GM12864 (cell line): ENCODE data around the gene PWWP2B.

Experiments used
- DNase-seq: peaks from one replicate; pipeline ENCODE4 v3.0.0-alpha.2; 2011; ENCODE audit warnings: low read depth
- H3K4me3 ChIP-seq: 2 replicates; pipeline ENCODE4 v1.5.1; 2011; ENCODE audit warnings: mild to moderate bottlenecking, low read depth, low read length, control low read depth
- TF ChIP-seq, protein P1 (sequence below): IDR thresholded peaks from 2 replicates; pipeline ENCODE4 v1.5.1; 2011; ENCODE audit warnings: low read depth, mild to moderate bottlenecking, moderate library complexity, low read length, control low read depth, inconsistent platforms; ENCODE audit errors: missing control alignments

PWWP2B gene

DNA sequence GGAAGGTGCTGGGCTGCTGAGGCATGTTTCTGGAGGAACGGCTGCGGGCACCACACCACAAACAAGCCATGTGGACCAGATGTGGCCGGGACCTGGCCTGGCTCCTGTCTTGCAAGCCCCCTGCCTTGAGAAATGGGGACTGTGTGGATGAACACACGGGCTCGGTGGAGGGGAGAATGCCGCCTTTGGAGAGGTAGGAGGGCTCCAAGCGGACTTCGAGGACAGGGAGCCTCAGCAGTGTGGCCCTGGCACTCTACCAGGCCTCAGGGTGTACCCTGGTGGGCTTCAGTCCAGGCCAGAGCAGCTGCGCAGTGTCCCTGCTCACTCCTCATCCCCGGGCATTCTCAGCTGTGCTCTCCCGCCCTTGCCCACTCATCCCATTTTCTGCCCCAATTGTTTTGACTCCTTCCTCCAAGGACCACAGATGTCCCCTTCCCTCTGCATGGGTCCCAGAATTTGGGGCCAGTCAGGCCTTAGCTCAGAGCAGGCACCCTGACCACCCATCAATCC lies 31.5 kb downstream of the PWWP2B start:
- no peak for DNase-seq
- H3K4me3 ChIP-seq: no peak overlapping the region
- TF ChIP-seq, protein P1, sequence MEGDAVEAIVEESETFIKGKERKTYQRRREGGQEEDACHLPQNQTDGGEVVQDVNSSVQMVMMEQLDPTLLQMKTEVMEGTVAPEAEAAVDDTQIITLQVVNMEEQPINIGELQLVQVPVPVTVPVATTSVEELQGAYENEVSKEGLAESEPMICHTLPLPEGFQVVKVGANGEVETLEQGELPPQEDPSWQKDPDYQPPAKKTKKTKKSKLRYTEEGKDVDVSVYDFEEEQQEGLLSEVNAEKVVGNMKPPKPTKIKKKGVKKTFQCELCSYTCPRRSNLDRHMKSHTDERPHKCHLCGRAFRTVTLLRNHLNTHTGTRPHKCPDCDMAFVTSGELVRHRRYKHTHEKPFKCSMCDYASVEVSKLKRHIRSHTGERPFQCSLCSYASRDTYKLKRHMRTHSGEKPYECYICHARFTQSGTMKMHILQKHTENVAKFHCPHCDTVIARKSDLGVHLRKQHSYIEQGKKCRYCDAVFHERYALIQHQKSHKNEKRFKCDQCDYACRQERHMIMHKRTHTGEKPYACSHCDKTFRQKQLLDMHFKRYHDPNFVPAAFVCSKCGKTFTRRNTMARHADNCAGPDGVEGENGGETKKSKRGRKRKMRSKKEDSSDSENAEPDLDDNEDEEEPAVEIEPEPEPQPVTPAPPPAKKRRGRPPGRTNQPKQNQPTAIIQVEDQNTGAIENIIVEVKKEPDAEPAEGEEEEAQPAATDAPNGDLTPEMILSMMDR: no peak

DNA sequence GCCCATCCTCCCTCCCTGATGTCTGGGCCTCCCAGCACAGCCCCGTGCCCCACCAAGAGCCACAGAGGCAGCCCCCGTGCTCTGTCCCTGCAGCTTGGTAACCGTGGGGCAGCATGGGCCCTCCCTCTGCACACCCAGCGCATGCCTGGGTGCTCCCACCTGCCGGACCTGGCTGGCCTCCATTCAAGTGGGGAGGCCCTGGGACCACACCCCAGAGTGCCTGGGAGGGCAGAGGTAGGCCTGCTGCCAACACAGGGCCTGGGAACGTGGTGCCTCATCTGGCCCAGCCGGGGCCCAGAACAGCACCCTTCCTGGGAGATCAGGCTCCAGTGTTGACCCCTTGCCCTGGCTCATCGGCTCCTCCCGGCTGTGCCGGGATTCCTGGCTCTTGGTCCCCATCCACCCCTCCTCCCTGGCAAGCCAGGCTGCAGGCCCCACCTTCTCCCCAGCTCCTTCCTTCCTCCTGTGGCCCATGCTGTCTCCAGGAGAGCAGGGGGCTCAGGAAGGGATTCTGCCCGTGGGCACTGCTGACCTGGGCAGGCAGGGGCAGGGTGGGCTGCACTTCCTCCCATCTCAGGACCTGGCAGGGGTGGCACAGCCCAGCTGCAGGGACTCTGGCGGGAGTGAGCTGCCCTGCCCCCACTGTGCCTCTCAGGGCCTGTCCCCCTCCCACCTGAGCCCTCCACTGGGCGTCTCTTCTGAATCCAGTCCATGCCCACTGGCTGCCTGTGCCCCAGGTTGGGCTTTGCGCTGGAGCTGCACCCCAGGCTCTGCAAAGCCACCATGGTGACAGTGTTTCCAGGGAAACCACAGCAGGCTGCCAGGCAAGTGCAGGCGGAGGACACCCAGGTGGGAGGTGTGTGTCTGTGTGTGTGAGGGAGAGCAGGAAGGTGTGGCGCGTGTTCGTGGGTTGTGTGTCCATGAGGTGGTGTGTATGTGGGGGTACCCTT lies 32.6 kb downstream of the PWWP2B start:
- TF ChIP-seq, protein P1: no peak
- H3K4me3 ChIP-seq: no peak overlapping the region
- no peak for DNase-seq

DNA sequence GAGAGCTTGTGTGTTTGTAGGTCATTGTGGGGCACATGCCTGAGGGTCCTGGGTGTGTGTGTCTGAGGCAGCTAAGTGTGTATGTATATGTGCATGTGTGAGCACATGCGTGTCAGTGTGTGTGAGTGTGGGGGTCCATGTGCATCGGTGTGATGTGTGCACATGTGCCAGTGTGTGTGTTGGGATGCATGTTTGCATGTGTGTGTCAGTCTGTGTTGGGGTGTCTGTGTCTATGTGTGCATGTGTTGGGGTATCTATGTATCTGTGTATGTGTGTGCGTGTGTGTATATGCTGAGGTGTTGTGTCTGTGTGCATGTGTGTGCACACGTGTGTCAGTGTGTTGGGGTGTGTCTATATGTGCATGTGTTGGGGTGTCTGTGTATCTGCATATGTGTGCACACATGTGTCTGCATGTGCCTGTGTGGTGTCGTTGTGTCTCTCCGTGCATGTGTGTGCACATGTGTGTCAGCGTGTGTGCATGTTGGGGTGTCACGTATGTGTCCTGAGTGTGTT lies 33.3 kb downstream of the PWWP2B start:
- H3K4me3 ChIP-seq: no peak overlapping the region
- TF ChIP-seq, protein P1: no peak

DNA sequence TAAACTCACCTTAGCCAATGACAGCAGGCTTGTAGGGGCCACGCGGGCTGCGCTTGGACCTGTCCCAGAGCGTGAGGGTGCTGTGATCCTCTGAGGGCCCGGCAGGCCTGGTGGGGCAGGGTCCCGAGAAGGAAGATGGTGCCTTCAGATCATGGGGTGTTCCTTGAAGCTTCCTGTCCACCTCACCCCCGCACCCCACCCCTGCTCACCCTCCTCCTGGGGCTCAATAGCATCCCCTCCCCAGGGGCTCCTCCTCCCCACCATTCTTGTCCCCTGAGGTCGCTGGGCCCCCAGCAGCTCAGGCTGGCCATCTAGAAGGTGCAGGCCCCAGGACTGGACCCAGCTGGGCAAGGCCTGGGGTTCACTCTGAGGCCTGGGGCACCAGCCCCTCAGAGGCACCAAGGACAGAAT lies 33.9 kb downstream of the PWWP2B start:
- DNase-seq: no peak
- TF ChIP-seq, protein P1: no peak
- H3K4me3 ChIP-seq: no peak overlapping the region

More for the DNA sequence above, 33.3 kb downstream of the PWWP2B start:
- DNase-seq: no peak

DNA sequence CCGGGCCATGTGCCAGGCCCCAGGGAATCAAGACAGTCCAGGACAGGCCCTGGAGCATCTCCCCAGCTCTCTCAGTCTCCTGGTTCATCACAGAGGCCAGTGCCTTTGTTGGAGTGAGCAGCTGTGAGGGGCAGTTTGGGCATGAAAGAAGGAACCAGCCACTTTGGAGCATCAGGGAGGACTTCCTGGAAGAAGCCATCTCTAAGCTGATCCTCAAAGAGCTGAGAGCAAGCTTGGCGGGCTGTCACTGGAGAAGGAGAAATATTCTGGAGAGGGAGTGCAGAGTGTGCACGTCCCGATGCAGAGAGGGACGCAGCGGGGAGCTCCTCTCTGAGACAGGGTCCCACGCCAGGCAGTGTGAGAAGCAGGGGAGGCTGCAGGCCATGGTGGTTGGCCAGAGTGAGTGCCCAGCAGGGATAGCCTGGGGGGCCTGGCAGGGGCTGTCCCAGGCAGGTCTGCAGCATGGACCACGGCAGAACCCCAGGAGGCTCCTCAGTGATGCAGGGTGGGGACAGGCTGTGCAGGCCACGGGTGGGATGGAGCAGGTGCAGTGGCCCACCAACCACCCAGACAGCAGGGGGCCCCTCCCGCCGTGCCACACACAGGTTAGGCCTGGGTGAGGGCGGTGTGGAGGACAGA lies 34.7 kb downstream of the PWWP2B start:
- H3K4me3 ChIP-seq: no peak overlapping the region
- TF ChIP-seq, protein P1: no peak
- DNase-seq: no peak

DNA sequence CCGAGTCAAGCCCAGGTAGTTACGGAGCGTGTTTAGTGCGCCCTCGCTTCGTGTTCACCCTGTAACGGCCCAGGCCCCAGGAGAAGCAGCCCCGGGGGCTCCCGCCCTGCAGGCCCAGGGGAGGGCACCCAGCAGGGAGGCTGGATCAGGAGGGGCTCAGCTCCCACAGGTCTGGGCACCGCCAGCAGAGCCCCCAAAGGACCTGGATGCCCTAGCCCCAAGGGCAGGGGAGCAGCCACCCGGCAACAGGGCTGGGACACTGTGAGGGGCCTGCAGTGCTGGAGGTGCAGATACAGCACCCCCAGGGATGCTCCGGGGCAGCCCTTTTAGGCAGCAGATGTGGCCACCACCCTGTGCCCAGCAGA lies 35.2 kb downstream of the PWWP2B start:
- H3K4me3 ChIP-seq: no peak overlapping the region
- DNase-seq: no peak
- TF ChIP-seq, protein P1: no peak
